NCI-H510A treated with DMSO at 0.1 percent for 48 hours (cell line): ENCODE measurements around the gene KIAA1614.
A peak's percentile ranks its signal among the peaks of the same experiment; 100 is the strongest.

ENCODE experiments used
- DNase-seq: peaks from one replicate; lab custom pipeline; 2025; lab: John Stamatoyannopoulos, UW

Gene KIAA1614

GRCh38 chr1:180907313-180908055 lies 5.2 kb upstream of the KIAA1614 start:
- no peak for DNase-seq

GRCh38 chr1:180908074-180908765 lies 4.5 kb upstream of the KIAA1614 start:
- DNase-seq: no peak

- DNase-seq: no peak
Observed at GRCh38 chr1:180909005-180909414, 3.7 kb upstream of the KIAA1614 start.

DNA sequence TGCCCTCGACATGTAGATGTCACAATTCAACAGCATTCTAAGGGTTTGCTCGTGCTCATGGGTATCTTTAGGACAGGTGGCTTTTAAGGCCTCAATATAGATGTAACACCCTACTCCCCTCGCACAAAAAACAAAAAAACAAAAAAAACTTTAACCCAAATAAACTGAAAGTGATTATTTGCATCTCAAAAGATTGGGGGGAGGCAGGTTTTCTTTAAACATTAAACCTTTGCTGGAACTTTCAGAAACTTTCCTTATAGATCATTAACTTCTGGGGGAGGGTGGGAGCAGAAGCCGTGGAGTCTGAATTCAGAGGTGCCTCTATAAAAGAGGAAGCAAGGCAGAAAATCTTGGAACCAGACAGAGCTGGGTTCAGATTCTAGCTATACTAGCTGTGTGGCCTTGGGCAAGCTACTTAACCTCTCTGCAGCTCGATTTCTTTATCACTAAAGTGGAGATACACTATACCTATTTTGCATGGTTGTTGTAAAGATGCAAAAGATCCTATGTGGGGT lies 3.2 kb upstream of the KIAA1614 start:
- DNase-seq: no peak

- DNase-seq: no peak
Observed at GRCh38 chr1:180911640-180912191, 981 bp upstream of the KIAA1614 start.

- DNase-seq: no peak
Observed at GRCh38 chr1:180912211-180912800, 391 bp upstream of the KIAA1614 start.

DNA sequence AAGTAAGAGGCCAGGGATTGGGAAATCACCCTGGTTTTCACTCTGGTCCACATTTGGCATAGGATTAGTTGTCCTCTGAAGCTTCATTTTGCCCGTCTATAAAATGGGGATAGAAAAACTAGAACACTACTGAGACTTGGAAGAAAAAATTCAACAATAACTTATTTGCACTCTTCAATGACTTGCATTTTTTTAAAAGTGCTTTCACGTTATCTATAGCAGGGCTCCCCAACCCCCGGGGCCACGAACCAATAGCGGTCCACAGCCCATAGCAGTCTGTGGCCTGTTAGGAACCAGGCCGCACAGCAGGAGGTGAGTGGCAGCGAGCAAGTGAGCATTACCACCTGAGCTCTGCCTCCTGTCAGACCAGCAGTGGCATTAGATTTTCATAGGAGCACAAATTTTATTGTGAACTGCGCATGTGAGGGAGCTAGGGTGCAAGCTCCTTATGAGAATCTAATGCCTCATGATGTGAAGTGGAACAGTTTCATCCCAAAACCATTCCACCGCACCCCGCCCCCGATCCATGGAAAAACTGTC lies 2.8 kb downstream of the KIAA1614 start:
- DNase-seq: no peak

- no peak for DNase-seq
Observed at GRCh38 chr1:180916012-180916770, 3.5 kb downstream of the KIAA1614 start.

DNA sequence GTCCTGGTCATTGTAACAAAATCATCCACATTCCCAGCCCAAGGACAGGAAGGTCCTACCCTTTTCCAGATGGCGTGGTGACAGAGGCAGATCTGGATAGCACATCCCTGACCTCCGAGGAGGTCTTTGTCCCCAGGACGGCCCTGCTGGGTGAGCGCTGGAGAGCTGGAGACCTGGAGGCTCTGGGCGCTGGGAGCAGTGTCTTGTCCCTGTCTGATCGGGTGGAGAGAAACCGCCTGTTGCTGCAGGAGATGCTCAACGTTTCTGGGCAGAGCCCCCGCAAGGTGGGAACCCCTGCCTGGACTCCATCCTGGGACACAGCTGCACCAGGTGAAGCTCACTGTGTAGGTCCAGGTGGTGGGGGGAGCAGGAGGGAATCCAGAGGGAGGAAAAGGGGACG lies 4.1 kb downstream of the KIAA1614 start:
- no peak for DNase-seq

DNA sequence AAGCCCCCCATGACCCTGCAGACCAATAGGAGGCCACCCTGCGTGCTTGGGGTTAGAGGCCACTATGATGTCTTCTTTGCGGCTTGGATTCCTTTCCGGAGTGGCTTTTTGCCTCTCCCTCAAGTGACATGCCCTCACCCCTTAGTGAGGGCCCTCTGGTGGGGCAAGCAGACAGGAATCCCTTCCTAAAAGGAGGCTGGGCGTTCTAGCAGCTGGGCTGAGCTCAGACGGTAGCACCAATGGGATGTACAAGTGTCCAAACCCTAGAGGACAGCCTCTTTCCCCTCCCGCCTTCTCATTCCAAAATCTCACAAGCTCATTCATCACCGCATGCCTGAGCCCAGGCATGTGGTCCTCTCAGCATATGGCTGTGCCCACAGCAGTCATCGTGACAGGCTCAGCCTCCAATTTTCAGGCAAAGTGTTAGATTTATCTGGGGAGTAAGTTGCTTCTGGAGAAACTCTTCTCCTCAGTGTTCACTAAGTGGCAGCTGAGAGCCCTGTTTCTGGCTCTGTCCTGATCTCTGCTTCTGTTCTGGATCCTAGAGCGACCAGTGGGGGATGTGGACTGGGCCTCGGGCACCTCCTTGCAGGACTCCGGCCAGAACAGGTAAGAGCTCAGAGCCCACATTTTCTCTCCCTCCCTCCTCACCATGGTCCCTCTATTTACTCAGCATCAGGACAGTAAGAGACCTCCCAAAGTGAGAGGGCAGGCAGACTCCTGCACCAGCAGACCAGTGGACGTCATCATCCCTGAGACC lies 4.8 kb downstream of the KIAA1614 start:
- DNase-seq: no peak

DNA sequence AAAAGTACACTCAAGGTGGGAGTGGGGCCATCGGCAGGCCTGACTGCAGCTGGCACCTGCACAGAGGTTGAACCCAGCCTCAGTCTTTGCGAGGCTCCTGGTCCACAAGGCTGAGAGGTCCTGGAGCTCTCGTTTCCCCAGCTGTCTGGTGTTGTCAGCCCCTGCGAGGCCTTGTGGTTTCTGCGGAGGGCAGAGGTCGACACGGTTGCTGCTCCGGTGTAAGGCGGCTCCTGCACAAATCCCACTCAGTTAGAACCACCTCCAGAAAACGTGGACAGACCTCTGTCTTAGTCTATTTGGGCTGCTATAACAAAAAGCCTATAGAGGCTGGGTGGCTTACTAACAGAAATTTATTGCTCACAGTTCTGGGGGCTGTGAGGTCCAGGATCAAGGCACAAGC lies 5.8 kb downstream of the KIAA1614 start:
- no peak for DNase-seq

DNA sequence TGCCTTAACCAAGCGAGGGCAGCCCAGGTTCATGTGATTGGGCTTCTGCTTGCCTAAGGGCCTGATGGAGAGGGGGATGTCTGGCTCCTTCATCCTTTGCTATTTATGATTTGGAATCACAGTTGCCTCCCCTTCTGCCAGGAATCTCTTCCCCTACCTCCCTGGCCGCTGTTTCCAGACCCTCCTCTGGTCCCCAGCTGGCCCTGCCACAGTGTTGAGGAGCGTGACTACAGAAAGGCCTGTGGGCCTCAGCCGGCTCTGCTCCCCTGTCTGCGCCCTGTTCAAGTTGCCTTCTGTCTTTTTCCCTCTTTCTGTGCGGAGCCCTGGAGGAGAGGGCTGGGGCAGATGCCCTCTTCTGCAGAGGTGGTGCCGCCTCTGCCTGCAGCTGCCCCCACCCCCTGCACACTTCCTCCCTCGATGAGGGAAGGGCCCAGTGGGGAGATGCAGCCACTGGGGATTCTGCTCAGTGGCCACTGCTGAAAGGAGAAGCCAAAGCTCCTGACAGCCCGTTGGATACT lies 6.5 kb downstream of the KIAA1614 start:
- DNase-seq: no peak

DNA sequence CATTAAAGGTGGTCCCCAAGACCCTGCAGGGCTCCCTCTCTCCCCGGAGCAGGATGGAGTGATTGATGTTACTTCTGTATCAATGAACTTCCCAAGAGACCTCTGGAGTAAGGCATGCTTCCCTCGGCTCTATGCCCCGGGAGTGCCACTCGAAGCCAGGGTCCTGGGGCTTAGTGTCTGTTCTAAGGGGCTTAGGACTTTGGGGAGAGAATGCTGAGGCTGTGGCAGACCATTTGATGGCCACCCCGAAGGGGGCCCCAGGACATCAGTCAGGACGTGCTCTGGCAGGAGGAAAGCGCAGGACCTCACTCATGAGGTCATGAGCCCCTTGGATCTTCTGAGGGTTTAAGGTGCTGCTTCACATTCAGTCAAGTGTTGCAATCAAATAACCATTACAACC lies 7.5 kb downstream of the KIAA1614 start:
- no peak for DNase-seq

DNA sequence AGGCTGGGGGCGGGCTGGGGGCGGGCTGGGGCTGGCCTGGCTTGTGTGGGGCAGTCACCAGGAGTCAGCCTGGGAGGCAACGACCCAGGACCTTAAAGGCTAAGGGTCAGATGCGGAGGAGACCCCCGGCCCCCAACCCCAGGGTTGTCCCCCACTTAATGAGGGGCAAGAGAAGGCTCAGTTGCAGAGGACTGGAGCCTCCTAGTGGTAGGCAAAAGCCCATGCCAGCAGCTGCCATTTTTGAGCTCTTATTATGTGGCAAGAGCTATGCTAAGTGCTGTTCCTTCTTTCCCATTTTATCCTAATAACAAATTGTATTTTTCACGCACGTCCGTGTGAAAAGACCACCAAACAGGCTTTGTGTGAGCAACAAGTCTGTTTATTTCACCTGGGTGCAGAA lies 8.0 kb downstream of the KIAA1614 start:
- no peak for DNase-seq

GRCh38 chr1:180921386-180921785 lies 8.7 kb downstream of the KIAA1614 start:
- no peak for DNase-seq

DNA sequence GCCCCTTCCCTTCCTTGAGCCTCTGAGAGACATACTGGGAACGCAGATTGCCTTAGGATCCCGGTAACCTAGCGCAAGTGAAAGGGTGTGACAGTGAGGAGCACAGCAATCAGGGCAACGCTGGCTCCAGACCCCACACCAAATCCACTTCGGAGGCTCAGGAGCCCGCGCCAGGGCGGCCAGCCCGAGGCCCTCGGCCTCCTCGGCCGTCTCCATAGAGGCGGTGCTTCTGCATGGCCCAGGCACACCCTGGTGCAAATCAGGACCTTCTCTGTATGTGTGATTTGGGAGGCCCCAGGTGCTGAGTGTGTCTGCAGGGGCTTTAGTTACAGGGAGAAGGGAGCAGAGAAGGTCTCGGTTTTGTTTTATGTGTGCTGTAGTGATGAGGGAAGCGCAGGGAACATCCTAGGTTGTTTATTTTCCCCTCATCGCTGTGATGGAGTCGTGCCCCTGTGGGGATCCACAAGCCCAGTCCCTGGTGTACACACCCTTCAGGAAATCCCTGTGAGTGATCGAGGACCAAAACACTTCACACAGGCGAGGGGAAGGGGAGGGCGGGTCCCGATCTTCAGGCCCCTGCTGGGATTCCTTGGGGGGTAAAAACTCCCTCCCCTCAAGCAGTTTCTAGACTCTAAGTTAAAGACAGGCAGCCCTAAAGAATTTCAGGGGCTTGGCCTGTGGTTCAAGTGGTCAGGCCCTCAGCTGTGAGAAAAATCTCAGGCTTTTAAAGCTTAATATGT lies 9.4 kb downstream of the KIAA1614 start:
- no peak for DNase-seq

GRCh38 chr1:180922631-180923015 lies 9.9 kb downstream of the KIAA1614 start:
- no peak for DNase-seq

DNA sequence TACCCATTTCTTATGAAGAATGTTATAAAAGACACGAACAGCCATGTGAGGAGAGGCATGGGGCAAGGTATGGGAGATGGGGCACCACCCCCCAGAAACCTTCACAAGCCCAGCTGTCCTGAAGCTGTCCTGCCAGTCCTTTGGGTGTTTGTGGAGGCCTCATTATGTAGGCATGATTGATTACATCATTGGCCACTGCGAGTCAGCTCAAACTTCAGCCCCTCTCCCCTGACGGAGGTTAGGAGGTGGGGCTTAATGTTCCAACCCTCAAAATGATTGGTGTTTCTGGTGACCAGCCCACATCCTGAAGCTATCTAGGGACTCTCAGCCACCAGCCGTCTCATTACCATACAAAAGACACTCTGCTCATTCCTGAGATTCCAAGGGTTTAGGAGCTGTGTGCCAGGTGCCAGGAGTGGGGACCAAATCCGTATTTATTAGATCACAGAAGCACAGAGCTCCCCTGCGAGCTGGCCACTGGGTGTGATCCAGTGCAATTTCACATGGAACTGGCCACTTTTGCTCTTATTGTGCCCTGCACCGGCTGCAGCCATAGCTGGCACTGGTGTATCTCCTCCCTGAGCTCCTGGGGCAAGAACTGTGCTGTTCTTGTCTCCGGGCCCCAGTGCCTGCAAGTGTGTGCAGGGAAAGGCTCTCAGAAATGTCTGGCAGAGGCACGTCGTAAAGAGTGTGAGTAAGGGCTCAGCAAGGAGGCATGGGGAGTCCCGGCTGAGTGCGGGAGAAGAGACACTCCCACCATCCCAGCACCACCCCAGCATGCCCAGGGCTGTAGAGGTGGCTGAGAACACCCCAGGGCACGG lies 10.5 kb downstream of the KIAA1614 start:
- DNase-seq: peak; percentile 13

- DNase-seq: no peak
Observed at GRCh38 chr1:180923887-180924286, 11.2 kb downstream of the KIAA1614 start.
